Measurements from ENCODE around the gene GAL.

The GAL gene

DNA sequence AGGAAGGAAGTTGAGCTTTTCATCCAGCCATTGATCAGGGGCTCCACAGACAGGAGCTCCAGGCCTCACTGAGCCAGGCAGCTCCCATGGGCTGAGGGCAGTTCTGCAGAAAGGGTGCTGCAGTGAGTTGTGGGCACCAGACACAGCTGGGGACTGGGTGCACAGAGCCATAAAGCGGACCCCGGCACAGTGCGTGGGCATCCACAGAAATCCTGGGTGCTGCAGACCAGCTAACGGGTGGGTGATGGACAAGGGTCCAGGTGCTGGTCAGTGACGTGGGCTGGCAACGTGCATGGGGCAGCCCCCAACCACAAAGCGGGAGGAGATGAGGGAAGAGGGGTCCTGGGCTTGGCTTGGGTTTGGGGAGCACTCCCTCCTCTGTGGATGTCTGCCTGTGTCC lies 19.4 kb upstream of the GAL start:
- DNase-seq (ENCODE audit: low read depth), result no peak
- no peak overlapping the region for H3K4me3 ChIP-seq (ENCODE audit: low read depth, low read length)
- TF ChIP-seq, protein P1, sequence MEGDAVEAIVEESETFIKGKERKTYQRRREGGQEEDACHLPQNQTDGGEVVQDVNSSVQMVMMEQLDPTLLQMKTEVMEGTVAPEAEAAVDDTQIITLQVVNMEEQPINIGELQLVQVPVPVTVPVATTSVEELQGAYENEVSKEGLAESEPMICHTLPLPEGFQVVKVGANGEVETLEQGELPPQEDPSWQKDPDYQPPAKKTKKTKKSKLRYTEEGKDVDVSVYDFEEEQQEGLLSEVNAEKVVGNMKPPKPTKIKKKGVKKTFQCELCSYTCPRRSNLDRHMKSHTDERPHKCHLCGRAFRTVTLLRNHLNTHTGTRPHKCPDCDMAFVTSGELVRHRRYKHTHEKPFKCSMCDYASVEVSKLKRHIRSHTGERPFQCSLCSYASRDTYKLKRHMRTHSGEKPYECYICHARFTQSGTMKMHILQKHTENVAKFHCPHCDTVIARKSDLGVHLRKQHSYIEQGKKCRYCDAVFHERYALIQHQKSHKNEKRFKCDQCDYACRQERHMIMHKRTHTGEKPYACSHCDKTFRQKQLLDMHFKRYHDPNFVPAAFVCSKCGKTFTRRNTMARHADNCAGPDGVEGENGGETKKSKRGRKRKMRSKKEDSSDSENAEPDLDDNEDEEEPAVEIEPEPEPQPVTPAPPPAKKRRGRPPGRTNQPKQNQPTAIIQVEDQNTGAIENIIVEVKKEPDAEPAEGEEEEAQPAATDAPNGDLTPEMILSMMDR (IDR thresholded peaks at IDR 0.05; ENCODE audit: insufficient read depth, low read depth, low read length, missing control alignments), result no peak

DNA sequence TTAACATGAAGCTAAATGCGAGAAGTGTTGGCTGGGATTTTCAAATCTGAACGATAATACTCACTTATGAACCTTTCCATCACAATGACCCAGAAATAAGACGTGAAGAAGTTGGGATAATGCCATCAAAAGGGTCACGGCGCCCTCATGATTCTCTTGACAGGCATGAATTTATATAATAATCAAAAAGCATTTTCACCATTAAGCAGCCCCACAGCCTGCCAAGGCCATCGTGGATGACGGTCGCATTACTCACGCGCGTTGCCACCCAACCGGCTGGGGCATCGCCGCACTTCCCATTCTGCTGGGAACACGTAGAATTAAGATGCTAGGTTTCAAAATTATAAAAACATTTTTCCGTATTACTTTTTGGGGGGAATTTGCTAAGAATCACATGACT lies 18.9 kb upstream of the GAL start:
- no peak overlapping the region for H3K4me3 ChIP-seq (ENCODE audit: low read depth, low read length)
- TF ChIP-seq, protein P1 (IDR thresholded peaks at IDR 0.05; ENCODE audit: insufficient read depth, low read depth, low read length, missing control alignments), result no peak
- no peak for DNase-seq (ENCODE audit: low read depth)

DNA sequence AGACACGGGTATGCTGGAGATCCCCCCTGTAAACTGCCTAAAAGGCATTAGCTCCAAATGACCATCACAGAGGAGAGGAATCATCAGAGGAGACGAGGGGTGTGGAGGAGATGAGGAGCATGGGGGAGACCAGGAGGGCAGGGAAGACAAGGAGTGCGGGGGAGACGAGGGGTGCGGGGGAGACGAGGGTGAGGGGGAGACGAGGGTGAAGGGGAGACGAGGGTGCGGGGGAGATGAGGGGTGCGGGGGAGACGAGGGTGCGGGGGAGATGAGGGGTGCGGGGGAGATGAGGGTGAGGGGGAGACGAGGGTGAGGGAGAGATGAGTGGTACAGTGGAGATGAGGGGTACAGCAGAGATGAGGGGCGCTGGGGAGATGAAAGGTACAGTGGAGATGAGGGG lies 17.5 kb upstream of the GAL start:
- DNase-seq (ENCODE audit: low read depth), result no peak
- TF ChIP-seq, protein P1 (IDR thresholded peaks at IDR 0.05; ENCODE audit: insufficient read depth, low read depth, low read length, missing control alignments), result no peak
- H3K4me3 ChIP-seq (ENCODE audit: low read depth, low read length), result no peak overlapping the region

DNA sequence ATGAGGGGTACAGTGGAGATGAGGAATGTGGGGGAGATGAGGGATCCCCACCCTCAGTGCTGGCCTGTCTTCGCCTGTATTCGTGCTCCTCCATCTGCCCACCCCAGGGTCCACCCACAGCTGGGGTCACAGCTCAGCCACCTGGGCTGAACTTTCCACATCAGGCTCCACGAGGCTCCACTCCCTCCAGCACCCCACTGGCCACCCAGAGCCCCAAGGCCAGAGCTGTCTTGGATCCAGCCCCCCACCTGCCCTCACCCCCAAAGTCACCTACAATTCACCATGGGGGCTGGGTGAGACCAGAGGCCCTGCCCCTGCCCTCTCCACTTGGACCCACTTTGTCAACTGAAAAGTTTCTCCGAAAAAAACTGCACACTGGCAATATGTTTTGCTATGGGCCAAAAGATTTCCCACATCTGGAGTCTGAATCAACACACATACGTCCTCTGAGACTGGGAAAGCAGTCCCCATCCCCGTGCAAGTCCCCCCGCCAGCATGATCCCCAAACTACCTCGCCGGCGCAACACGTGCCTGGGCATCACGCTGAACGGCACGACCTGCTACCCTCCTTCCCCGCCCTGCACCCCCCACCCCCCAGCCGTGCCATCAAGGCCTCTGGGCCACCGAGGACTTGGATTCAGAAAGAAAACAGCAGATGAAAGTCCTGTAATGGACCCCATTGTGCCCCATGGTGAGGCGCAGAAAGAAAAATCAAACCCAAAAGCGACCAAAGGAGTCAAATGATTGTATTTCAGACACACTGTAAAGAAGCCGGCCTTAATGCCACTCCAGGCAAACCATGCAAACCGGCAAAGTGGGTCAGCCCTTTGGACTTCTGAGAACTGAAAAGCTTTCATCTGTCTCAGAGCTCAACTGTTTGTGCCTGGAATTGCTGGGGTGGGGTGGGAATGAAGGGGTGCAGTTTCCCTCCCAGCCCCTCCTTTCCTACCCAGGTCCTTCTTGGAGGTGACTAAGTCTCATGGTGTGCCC lies 16.5 kb upstream of the GAL start:
- H3K4me3 ChIP-seq (ENCODE audit: low read depth, low read length), result no peak overlapping the region
- TF ChIP-seq, protein P1 (IDR thresholded peaks at IDR 0.05; ENCODE audit: insufficient read depth, low read depth, low read length, missing control alignments), result no peak
- no peak for DNase-seq (ENCODE audit: low read depth)

DNA sequence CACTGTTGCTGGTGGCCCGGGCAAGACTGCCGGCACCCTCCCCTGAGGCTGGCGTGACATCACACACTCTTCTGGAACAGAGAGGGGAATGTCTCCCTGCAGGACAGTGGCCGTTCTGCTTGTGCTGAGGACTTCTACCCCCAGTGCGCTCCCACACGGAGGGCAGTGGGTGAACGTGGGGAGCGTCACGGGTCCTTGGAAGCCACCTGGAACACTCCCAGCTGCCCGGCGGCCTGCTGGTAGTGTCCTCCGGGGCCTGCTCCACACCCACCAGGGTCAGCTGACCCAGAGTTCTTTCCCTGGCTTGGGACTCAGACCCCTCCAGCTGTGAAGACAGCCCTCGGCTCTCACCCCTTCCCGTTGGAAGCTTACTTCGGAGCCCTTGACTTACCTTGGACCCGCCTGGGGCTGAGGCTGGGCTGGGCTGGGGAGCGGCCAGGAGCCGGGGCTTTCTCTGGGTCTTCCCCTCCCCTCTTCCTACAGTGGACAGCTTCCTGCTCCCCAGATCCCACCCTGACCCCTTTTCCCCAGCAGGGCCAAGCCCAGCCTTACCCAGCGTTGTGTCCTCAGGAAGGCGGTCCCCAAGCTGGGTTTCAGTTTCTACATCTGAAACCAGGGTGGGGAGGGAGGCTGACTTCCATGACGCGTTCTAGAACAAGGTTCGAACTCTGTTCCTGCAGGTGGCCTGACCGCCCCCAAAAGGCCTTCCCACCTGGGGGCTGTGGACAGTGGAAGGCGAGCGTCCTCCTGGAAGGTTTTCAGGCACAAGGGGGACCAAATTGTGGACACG lies 14.8 kb upstream of the GAL start:
- no peak overlapping the region for H3K4me3 ChIP-seq (ENCODE audit: low read depth, low read length)
- no peak for DNase-seq (ENCODE audit: low read depth)
- TF ChIP-seq, protein P1 (IDR thresholded peaks at IDR 0.05; ENCODE audit: insufficient read depth, low read depth, low read length, missing control alignments), result no peak

DNA sequence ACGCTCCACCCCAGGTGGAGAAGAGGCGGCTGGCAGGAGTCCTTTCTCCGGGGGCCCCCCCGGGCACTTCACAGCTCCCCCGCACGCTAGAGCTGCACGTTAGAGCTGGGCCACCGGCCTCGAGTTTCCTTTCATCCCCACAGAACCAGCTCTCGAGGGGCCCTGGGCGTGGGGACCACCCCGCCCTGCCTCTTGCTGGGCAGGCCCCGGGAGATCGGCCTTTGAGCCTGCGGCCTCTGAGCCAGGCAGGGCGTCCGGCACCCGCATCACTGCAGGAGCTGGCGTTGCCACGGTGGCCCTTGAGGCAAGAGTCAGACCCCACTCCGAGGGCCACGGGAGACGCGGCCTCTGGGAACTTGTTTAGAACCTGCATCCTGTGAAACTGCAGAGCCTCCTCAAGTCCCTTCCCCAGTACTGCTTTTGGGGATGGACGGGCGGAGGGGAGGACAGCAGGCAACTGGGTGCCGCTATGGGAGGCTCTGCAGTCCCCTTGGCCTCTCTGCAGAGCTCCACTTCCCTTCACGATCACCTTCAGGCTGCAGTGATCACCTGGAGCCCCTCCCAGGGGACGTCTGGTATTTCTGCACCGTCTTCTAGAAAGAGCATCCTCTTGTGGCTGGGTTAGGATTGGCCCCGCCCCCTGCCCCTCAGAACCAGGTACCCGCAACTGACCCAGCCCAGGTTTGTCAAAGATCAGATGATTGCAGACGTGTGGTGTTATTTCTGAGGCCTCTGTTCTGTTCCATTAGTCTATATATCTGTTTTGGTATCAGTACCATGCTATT lies 13.9 kb upstream of the GAL start:
- TF ChIP-seq, protein P1 (IDR thresholded peaks at IDR 0.05; ENCODE audit: insufficient read depth, low read depth, low read length, missing control alignments), result no peak
- no peak for DNase-seq (ENCODE audit: low read depth)
- H3K4me3 ChIP-seq (ENCODE audit: low read depth, low read length), result no peak overlapping the region

Measured in GM12865 (cell line).